CD4-positive, CD25-positive, alpha-beta regulatory T cell (primary cell): ENCODE results near the gene SLC1A5. TPM values are rescaled to one million over a fixed set of nuclear protein-coding genes. Genes with fewer than 3 reads are reported as not detected.
A peak's percentile ranks its signal among the peaks of the same experiment; 100 is the strongest.

ENCODE experiments used
- ATAC-seq, 2 donors: fragments of 150-1000 bp; cut with Tn5 transposase; one replicate each; pipeline ENCODE4 v1.10.0; 2021; ENCODE audit warnings: low read depth in 2 of 2, moderate number of reproducible peaks in 2 of 2, moderate library complexity in 1 of 2
- DNase-seq, 3 donors: peaks; one replicate each; pipeline versions ENCODE4 v3.0.0 to v3.0.0-alpha.2; 2012 to 2022; ENCODE audit warnings: mixed read lengths in 1 of 3
- H3K27ac ChIP-seq: one replicate; pipeline ENCODE4 v1.7.0; 2013; ENCODE audit warnings: mild to moderate bottlenecking, low read length; ENCODE audit not compliant: insufficient read depth, poor library complexity, severe bottlenecking
- H3K27me3 ChIP-seq: one replicate; pipeline ENCODE4 v1.7.0; 2013; ENCODE audit warnings: low read length; ENCODE audit not compliant: control insufficient read depth, insufficient read depth
- H3K36me3 ChIP-seq: one replicate; pipeline ENCODE4 v1.7.0; 2013; ENCODE audit warnings: mild to moderate bottlenecking, low read length, moderate library complexity; ENCODE audit not compliant: control insufficient read depth, insufficient read depth
- H3K4me1 ChIP-seq: 2 replicates; pipeline ENCODE4 v1.7.0; 2013; ENCODE audit warnings: mild to moderate bottlenecking, low read length; ENCODE audit not compliant: insufficient read depth, control insufficient read depth, poor library complexity, severe bottlenecking
- H3K4me3 ChIP-seq: one replicate; pipeline ENCODE4 v1.7.0; 2013; ENCODE audit warnings: low read depth, mild to moderate bottlenecking, low read length, moderate library complexity
- H3K9me3 ChIP-seq, 2 experiments: 1 replicate in 1 of 2; 2 replicates in 1 of 2; pipeline ENCODE4 v1.7.0; 2013; ENCODE audit warnings: low read length in 2 of 2, mild to moderate bottlenecking in 1 of 2, moderate library complexity in 1 of 2; ENCODE audit not compliant: control insufficient read depth in 2 of 2
- H3K27ac Mint-ChIP-seq, 3 donors: one replicate each; pipeline ENCODE4 v1.8.0; 2020 to 2022; ENCODE audit warnings: mild to moderate bottlenecking in 3 of 3, mixed read lengths in 3 of 3, moderate library complexity in 2 of 3
- H3K27me3 Mint-ChIP-seq: one replicate; pipeline ENCODE4 v1.8.0; 2022; ENCODE audit warnings: mild to moderate bottlenecking, mixed read lengths
- H3K36me3 Mint-ChIP-seq: one replicate; pipeline ENCODE4 v1.8.0; 2020; ENCODE audit warnings: mixed read lengths
- H3K4me1 Mint-ChIP-seq, 4 donors: one replicate each; pipeline ENCODE4 v1.8.0; 2020 to 2022; ENCODE audit warnings: mixed read lengths in 4 of 4, mild to moderate bottlenecking in 1 of 4
- H3K4me3 Mint-ChIP-seq, 4 donors: one replicate each; pipeline ENCODE4 v1.8.0; 2020 to 2022; ENCODE audit warnings: mild to moderate bottlenecking in 4 of 4, mixed read lengths in 4 of 4, moderate library complexity in 3 of 4
- H3K9me3 Mint-ChIP-seq, 7 donors: one replicate each; pipeline ENCODE4 v1.8.0; 2020 to 2022; ENCODE audit warnings: mixed read lengths in 7 of 7, mild to moderate bottlenecking in 3 of 7, moderate library complexity in 2 of 7
- polyA plus RNA-seq, 4 donors: library from polyadenylated mRNA; unstranded; fragments of 300-500 nt; fragmentation: Illumina TruSeq; gene quantifications; one replicate each; pipeline ENCODE4 v1.2.3, GENCODE V29; 2021
- total RNA-seq: library from RNA; stranded (reverse); gene quantifications from one replicate; pipeline ENCODE4 v1.2.3, GENCODE V29; 2022

The SLC1A5 gene
- total RNA-seq (23.9 TPM), polyA plus RNA-seq (10 to 100 TPM; 23.6 to 28.8 (median 27.2) TPM)

GRCh38 chr19:46788262-46788967 lies at the start of gene SLC1A5:
SLC1A5 (minus strand) TSS chr19:46788594; CDS start chr19:46787965, 629 bp downstream.
- DNase-seq (peak; percentile 96 to 97 (median 97)), ATAC-seq (peak; percentile 89 to 90)
- H3K27ac Mint-ChIP-seq = peak within 1 kb of the TSS; percentile 91 to 92 (median 92)
- H3K36me3 Mint-ChIP-seq = no peaks in the 10 kb centered on the region
- Histone ChIP-seq H3K36me3 (no peaks in the 10 kb centered on the region), H3K27ac (peak within 1 kb of the TSS; percentile 86), H3K27me3 (no peaks in the 10 kb centered on the region), H3K9me3 (no peaks in the 10 kb centered on the region), H3K4me3 (peak within 1 kb of the TSS; percentile 82), H3K4me1 (peaks cover 63% of the 10 kb centered on the region)
- no peaks in the 10 kb centered on the region for H3K9me3 Mint-ChIP-seq
- peaks cover 21 to 74% (median 44%) of the 10 kb centered on the region in 4 donors for H3K4me1 Mint-ChIP-seq
- H3K27me3 Mint-ChIP-seq = peaks cover 2% of the 10 kb centered on the region
- peak within 1 kb of the TSS; percentile 93 to 100 (median 96) for H3K4me3 Mint-ChIP-seq

GRCh38 chr19:46838160-46838559 lies 49.8 kb upstream of the SLC1A5 start:
- no peak overlapping the region for H3K4me3 ChIP-seq
- Mint-ChIP-seq H3K27me3 (no peaks in the 10 kb centered on the region), H3K27ac (peak overlapping the region in 1 of 3 donors; percentile 31), H3K36me3 (peaks cover 9% of the 10 kb centered on the region), H3K4me1 (peaks cover 0 to 9% (median 4%) of the 10 kb centered on the region in 4 donors), H3K9me3 (no peaks in the 10 kb centered on the region), H3K4me3 (no peak overlapping the region)
- no peak overlapping the region for H3K27ac ChIP-seq
- no peaks in the 10 kb centered on the region for H3K9me3 ChIP-seq
- H3K36me3 ChIP-seq = peaks cover 25% of the 10 kb centered on the region
- H3K4me1 ChIP-seq = no peaks in the 10 kb centered on the region
- no peaks in the 10 kb centered on the region for H3K27me3 ChIP-seq
- ATAC-seq (no peak), DNase-seq (no peak)

GRCh38 chr19:46834984-46835383 lies 46.6 kb upstream of the SLC1A5 start:
- DNase-seq = no peak
- peaks cover 12% of the 10 kb centered on the region for H3K36me3 ChIP-seq
- H3K27ac ChIP-seq = no peak overlapping the region
- Mint-ChIP-seq H3K4me3 (no peak overlapping the region), H3K27ac (peak overlapping the region in 1 of 3 donors; percentile 43), H3K9me3 (no peaks in the 10 kb centered on the region), H3K27me3 (peaks cover 7% of the 10 kb centered on the region), H3K4me1 (peaks cover 0 to 4% (median 0%) of the 10 kb centered on the region in 4 donors), H3K36me3 (peaks cover 2% of the 10 kb centered on the region)
- H3K27me3 ChIP-seq = no peaks in the 10 kb centered on the region
- no peaks in the 10 kb centered on the region for H3K4me1 ChIP-seq
- H3K4me3 ChIP-seq = no peak overlapping the region
- no peak for ATAC-seq
- no peaks in the 10 kb centered on the region for H3K9me3 ChIP-seq

GRCh38 chr19:46834121-46834520 lies 45.7 kb upstream of the SLC1A5 start:
- no peak overlapping the region for H3K27ac Mint-ChIP-seq
- Histone ChIP-seq H3K9me3 (no peaks in the 10 kb centered on the region), H3K4me3 (no peak overlapping the region), H3K4me1 (no peaks in the 10 kb centered on the region), H3K36me3 (peaks cover 5% of the 10 kb centered on the region), H3K27ac (no peak overlapping the region), H3K27me3 (no peaks in the 10 kb centered on the region)
- peaks cover 2% of the 10 kb centered on the region for H3K36me3 Mint-ChIP-seq
- DNase-seq = no peak
- no peaks in the 10 kb centered on the region for H3K9me3 Mint-ChIP-seq
- H3K4me3 Mint-ChIP-seq = no peak overlapping the region
- no peak for ATAC-seq
- peaks cover 0 to 4% (median under 1%) of the 10 kb centered on the region in 4 donors for H3K4me1 Mint-ChIP-seq
- peaks cover 7% of the 10 kb centered on the region for H3K27me3 Mint-ChIP-seq

- H3K27ac ChIP-seq = no peak overlapping the region
- no peak overlapping the region for H3K4me3 ChIP-seq
- Mint-ChIP-seq H3K9me3 (no peaks in the 10 kb centered on the region), H3K27ac (no peak overlapping the region), H3K36me3 (no peaks in the 10 kb centered on the region), H3K4me3 (no peak overlapping the region), H3K27me3 (peaks cover 7% of the 10 kb centered on the region), H3K4me1 (peaks cover 0 to 4% (median 2%) of the 10 kb centered on the region in 4 donors)
- no peaks in the 10 kb centered on the region for H3K36me3 ChIP-seq
- DNase-seq (no peak), ATAC-seq (no peak)
- H3K4me1 ChIP-seq = no peaks in the 10 kb centered on the region
- no peaks in the 10 kb centered on the region for H3K9me3 ChIP-seq
- H3K27me3 ChIP-seq = no peaks in the 10 kb centered on the region
Measured at GRCh38 chr19:46830864-46831263, 42.5 kb upstream of the SLC1A5 start.

GRCh38 chr19:46828484-46828883 lies 40.1 kb upstream of the SLC1A5 start:
- no peaks in the 10 kb centered on the region for H3K4me1 ChIP-seq

GRCh38 chr19:46825731-46826055 lies 37.3 kb upstream of the SLC1A5 start:
- no peak overlapping the region for H3K4me3 ChIP-seq
- H3K36me3 Mint-ChIP-seq = no peaks in the 10 kb centered on the region
- peak overlapping the region in 1 of 4 donors; percentile 70 for H3K4me3 Mint-ChIP-seq
- H3K27ac ChIP-seq = no peak overlapping the region
- H3K9me3 Mint-ChIP-seq = no peaks in the 10 kb centered on the region
- ATAC-seq (no peak), DNase-seq (no peak)
- no peaks in the 10 kb centered on the region for H3K27me3 ChIP-seq
- no peaks in the 10 kb centered on the region for H3K9me3 ChIP-seq
- H3K27me3 Mint-ChIP-seq = peaks cover 1% of the 10 kb centered on the region
- H3K4me1 ChIP-seq = peaks cover 17% of the 10 kb centered on the region
- peaks cover 5 to 23% (median 15%) of the 10 kb centered on the region in 4 donors for H3K4me1 Mint-ChIP-seq
- H3K36me3 ChIP-seq = no peaks in the 10 kb centered on the region
- H3K27ac Mint-ChIP-seq = peak overlapping the region in 1 of 3 donors; percentile 57

More at GRCh38 chr19:46828484-46828883, 40.1 kb upstream of the SLC1A5 start:
- peak in 1 of 2 donors; percentile 32 for ATAC-seq
- no peaks in the 10 kb centered on the region for H3K27me3 ChIP-seq
- H3K27ac ChIP-seq = no peak overlapping the region
- Mint-ChIP-seq H3K27ac (no peak overlapping the region), H3K36me3 (no peaks in the 10 kb centered on the region), H3K27me3 (peaks cover 7% of the 10 kb centered on the region), H3K4me1 (peaks cover 3 to 8% (median 5%) of the 10 kb centered on the region in 4 donors), H3K4me3 (no peak overlapping the region), H3K9me3 (no peaks in the 10 kb centered on the region)
- no peaks in the 10 kb centered on the region for H3K36me3 ChIP-seq
- DNase-seq = peak in 1 of 3 donors; percentile 35
- no peak overlapping the region for H3K4me3 ChIP-seq
- H3K9me3 ChIP-seq = no peaks in the 10 kb centered on the region
